ENCODE data around the gene TBX4.

GRCh38 chr17:61464130-61464842 is 12.1 kb downstream of the TBX4 start:
- TF ChIP-seq ESRRG (CRISPR knock-in tag; IDR thresholded peaks at IDR 0.05) (no peak), ARNTL (CRISPR knock-in tag; IDR thresholded peaks at IDR 0.05; ENCODE audit: borderline replicate concordance, low read depth) (no peak), CSDC2 (CRISPR knock-in tag; IDR thresholded peaks at IDR 0.05) (no peak), RARB (CRISPR knock-in tag; IDR thresholded peaks at IDR 0.05) (no peak), PPARA (CRISPR knock-in tag; IDR thresholded peaks at IDR 0.05; ENCODE audit: borderline replicate concordance) (no peak), GLIS3 (CRISPR knock-in tag; IDR thresholded peaks at IDR 0.05) (no peak), OSR1 (CRISPR knock-in tag; IDR thresholded peaks at IDR 0.05) (no peak)
- TF ChIP-seq, protein P1, sequence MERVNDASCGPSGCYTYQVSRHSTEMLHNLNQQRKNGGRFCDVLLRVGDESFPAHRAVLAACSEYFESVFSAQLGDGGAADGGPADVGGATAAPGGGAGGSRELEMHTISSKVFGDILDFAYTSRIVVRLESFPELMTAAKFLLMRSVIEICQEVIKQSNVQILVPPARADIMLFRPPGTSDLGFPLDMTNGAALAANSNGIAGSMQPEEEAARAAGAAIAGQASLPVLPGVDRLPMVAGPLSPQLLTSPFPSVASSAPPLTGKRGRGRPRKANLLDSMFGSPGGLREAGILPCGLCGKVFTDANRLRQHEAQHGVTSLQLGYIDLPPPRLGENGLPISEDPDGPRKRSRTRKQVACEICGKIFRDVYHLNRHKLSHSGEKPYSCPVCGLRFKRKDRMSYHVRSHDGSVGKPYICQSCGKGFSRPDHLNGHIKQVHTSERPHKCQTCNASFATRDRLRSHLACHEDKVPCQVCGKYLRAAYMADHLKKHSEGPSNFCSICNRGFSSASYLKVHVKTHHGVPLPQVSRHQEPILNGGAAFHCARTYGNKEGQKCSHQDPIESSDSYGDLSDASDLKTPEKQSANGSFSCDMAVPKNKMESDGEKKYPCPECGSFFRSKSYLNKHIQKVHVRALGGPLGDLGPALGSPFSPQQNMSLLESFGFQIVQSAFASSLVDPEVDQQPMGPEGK (CRISPR knock-in tag; IDR thresholded peaks at IDR 0.05; ENCODE audit: borderline replicate concordance), result no peak
- TF ChIP-seq, protein P2, sequence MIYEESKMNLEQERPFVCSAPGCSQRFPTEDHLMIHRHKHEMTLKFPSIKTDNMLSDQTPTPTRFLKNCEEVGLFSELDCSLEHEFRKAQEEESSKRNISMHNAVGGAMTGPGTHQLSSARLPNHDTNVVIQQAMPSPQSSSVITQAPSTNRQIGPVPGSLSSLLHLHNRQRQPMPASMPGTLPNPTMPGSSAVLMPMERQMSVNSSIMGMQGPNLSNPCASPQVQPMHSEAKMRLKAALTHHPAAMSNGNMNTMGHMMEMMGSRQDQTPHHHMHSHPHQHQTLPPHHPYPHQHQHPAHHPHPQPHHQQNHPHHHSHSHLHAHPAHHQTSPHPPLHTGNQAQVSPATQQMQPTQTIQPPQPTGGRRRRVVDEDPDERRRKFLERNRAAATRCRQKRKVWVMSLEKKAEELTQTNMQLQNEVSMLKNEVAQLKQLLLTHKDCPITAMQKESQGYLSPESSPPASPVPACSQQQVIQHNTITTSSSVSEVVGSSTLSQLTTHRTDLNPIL (CRISPR knock-in tag; IDR thresholded peaks at IDR 0.05; ENCODE audit: low read depth), result no peak
